Ishikawa (cell line): ENCODE measurements around the gene MAB21L4.

Experiments
- CEBPB ChIP-seq: IDR thresholded peaks from 2 replicates; pipeline ENCODE4 v1.6.1; 2012
- CREB1 ChIP-seq: IDR thresholded peaks from 2 replicates; pipeline ENCODE4 v1.6.1; 2012; ENCODE audit warnings: low read depth
- EGR1 ChIP-seq: IDR thresholded peaks from 2 replicates; pipeline ENCODE4 v1.6.1; 2012
- EP300 ChIP-seq: IDR thresholded peaks from 2 replicates; pipeline ENCODE4 v1.6.1; 2012; ENCODE audit warnings: borderline replicate concordance
- FOXM1 ChIP-seq: IDR thresholded peaks from 2 replicates; pipeline ENCODE4 v1.6.1; 2012; ENCODE audit warnings: low read depth, borderline replicate concordance
- MAX ChIP-seq: IDR thresholded peaks from 2 replicates; pipeline ENCODE4 v1.6.1; 2012
- NFIC ChIP-seq: IDR thresholded peaks from 2 replicates; pipeline ENCODE4 v1.6.1; 2012
- RAD21 ChIP-seq: IDR thresholded peaks from 2 replicates; pipeline ENCODE4 v1.6.1; 2012; ENCODE audit warnings: low read depth
- REST ChIP-seq: IDR thresholded peaks from 2 replicates; pipeline ENCODE4 v1.6.1; 2012; ENCODE audit warnings: low read depth, mild to moderate bottlenecking
- TAF1 ChIP-seq: IDR thresholded peaks from 2 replicates; pipeline ENCODE4 v1.6.1; 2012; ENCODE audit warnings: low read depth, mild to moderate bottlenecking
- TCF12 ChIP-seq: IDR thresholded peaks from 2 replicates; pipeline ENCODE4 v1.6.1; 2012; ENCODE audit warnings: low read depth
- TEAD4 ChIP-seq: IDR thresholded peaks from 2 replicates; pipeline ENCODE4 v1.6.1; 2012
- USF1 ChIP-seq: IDR thresholded peaks from 2 replicates; pipeline ENCODE4 v1.6.1; 2012
- YY1 ChIP-seq: IDR thresholded peaks from 2 replicates; pipeline ENCODE4 v1.6.1; 2012; ENCODE audit warnings: low read depth
- ZBTB7A ChIP-seq: IDR thresholded peaks from 2 replicates; pipeline ENCODE4 v1.6.1; 2012; ENCODE audit warnings: low read depth

Gene MAB21L4

DNA sequence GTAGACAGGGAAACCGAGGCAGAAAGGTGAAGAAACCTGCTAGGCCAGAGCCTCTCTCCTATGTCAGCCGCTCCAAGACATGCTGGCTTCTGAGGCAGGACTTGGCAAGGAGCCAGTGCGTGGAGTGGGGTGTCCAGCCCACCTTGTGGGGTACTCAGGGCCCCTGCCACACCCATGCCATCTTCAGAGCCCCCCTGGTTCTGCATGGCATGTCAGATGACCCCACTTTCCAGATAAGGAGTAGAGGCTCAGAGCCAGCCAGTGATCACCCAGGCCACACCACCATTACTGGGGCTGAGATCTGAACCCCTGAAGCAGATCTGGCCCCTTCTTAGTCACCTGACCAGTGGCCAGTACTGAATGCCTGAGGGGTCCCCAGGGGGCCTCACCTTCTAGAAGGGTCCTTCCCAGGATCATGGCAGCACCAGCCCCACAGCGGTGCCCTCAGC is 24.9 kb upstream of the MAB21L4 start:
- TF ChIP-seq MAX (no peak), NFIC (peak; percentile 66)

DNA sequence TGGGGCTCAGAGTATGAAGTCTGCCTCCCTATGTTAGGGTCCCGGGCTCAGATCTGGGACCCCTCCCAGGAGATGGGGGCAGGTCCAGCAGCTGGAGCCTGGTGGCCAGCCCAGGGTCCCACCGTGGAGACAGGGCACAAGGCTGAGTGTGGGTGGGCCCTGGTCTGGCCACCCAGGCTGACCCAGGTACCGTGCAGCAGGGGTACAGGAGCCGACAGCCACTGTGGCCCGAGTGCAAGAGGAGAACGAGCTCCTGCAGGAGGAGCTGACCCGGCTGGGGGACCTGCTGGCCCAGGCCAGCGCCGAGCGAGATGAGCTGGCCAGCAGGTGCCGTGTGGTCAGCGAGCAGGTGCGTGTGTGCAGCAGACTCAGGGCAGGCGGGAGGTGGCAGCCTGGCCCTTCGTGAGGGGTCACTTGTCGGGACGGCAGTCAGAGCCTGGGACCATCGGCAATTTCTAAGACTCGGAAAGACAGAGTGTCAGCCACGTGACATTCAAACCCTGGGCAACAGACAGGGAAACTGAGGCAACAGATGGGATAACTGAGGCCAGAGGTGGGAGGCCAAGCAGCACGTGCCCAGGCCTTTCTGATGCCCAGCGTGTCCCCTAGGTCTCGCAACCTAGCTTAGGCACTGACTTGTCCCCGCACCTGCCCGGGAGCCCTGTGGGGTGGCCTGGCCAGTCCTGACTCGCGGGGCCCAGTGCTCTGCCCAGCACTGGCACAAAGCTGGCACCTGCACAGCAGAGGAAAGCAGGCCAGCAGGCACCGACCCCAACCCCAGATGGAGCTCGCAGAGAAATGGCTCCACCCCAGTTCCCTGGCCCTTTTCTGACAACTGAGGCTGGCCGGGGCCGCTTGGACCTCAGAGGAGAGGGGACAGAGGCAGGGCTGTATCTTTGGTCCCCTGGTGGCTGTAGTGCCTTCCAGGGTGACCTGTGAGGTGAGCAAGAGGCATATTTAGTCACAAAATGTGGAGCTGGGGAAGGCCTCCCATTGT is 24.1 kb upstream of the MAB21L4 start:
- TF ChIP-seq ZBTB7A, result peak; percentile 27; the same call in 1 of the 2 replicates
- no peak for TF ChIP-seq CREB1
- no peak for TF ChIP-seq USF1
- TF ChIP-seq REST, result no peak

DNA sequence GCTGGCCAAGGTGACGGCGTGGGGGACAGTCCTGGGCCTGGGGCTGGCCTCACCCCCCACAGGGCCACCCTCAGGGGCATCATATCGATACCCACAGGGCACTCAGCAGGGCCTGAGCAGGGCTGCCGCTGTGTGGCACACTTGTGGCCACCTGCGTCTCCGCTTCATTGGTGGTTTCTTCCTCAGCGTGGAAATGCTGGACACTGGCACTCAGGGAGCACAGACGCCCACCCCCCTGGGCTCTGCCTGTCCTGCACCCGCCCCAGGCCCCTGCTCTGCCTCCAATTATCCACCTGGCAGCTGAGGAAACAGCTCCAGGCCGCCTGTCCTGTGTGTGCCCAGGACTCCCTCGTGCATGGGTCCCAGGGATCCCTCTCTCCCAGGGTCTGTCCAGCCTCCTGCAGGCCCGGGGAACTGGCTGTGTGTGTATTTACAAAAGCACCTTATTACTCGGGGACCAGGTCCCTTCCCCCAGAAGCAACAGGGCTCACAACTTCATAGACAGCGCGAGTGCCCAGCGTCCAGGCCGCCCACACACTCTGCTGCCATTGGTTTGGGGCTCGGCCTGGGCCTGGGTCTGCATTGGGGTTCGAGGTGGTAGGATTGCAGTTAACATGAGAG is 23.3 kb upstream of the MAB21L4 start:
- TF ChIP-seq NFIC (no peak), TAF1 (no peak), MAX (no peak), REST (no peak), FOXM1 (no peak), EGR1 (0 out of 2 replicates have a peak, but pooled peaks have one; percentile 17)

- TF ChIP-seq USF1 (no peak), MAX (no peak), EGR1 (no peak), NFIC (no peak), EP300 (no peak), FOXM1 (no peak), REST (no peak), TEAD4 (no peak), CEBPB (no peak), CREB1 (no peak), TAF1 (no peak), YY1 (no peak), TCF12 (no peak), ZBTB7A (no peak; the same call in 1 of the 2 replicates), RAD21 (no peak)
Measured at GRCh38 chr2:240918258-240919091, 22.5 kb upstream of the MAB21L4 start.
